COLO668 (cell line): ENCODE measurements around the gene ELAPOR2.
"Not testable (repeated sequence)": the region's sequence is repeated elsewhere in the genome, so short reads cannot be mapped to it uniquely, and the experiment has no call there.

Experiments
- DNase-seq: peaks from one replicate; lab custom pipeline; 2025; ENCODE audit not compliant: unreplicated experiment; lab: John Stamatoyannopoulos, UW

Gene ELAPOR2

GRCh38 chr7:87059525-87060287, at the start of gene ELAPOR2:
ELAPOR2 (minus strand) TSS chr7:87059654; CDS start chr7:87059513, 141 bp downstream.
- peak; percentile 95 for DNase-seq

GRCh38 chr7:87107949-87108776, 48.7 kb upstream of the ELAPOR2 start:
- DNase-seq, result no peak

DNA sequence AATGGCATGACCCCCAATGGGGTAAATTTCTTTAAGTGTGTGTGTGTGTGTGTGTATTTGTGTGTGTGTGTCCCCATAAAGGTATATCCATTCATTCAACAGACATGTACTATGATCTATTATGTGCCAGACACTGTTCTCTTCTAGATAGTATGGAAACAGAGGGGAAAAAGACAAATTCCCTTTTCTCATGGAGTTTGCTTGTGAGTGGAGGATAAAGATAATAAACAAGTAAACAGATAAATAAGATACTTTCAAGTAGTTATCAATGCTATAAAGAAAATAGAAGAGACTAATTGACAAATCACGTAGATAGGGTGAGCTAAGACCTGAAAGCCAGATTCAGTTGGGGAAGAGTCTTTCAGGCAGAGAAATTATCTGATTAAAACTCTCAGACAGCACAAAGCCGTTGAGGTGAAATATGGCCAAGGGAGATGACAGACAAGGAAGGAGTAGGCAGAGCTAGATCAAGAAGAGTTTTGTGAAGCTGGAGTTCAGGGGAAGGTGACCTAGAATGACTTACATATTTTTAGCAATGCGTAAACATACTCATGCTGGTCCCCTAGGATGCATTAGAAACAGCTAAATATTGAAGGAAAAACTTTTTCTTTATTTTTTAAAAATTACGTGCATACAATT, 47.6 kb upstream of the ELAPOR2 start:
- DNase-seq, result no peak

- no peak for DNase-seq
Measured at GRCh38 chr7:87105401-87105800, 45.9 kb upstream of the ELAPOR2 start.

- no peak for DNase-seq
Measured at GRCh38 chr7:87100326-87100725, 40.9 kb upstream of the ELAPOR2 start.

DNA sequence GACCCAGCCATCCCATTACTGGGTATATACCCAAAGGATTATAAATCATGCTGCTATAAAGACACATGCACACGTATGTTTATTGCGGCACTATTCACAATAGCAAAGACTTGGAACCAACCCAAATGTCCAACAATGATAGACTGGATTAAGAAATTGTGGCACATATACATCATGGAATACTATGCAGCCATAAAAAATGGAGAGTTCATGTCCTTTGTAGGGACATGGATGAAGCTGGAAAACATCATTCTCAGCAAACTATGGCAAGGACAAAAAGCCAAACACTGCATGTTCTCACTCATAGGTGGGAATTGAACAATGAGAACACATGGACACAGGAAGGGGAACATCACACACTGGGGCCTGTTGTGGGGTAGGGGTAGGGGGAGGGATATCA, 37.9 kb upstream of the ELAPOR2 start:
- not testable (repeated sequence) for DNase-seq

DNA sequence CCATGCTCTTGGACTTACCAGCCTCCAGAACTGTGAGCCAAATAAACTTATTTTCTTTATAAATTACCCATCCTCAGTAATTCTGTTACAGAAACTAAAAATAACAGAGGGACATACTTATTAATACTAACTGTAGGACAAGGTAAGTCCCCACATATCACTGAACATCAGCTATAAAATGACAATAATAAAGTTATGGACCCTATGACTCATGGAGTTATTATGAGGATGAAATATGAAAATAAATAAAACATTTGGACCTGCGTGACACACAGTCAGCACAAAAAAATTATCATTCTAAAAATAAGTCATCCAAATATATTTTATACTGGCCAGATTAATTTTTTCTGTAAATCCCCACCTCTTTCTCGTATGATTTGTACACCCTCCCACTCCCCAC, 34.9 kb upstream of the ELAPOR2 start:
- no peak for DNase-seq

GRCh38 chr7:87092568-87093091, 33.2 kb upstream of the ELAPOR2 start:
- no peak for DNase-seq

DNA sequence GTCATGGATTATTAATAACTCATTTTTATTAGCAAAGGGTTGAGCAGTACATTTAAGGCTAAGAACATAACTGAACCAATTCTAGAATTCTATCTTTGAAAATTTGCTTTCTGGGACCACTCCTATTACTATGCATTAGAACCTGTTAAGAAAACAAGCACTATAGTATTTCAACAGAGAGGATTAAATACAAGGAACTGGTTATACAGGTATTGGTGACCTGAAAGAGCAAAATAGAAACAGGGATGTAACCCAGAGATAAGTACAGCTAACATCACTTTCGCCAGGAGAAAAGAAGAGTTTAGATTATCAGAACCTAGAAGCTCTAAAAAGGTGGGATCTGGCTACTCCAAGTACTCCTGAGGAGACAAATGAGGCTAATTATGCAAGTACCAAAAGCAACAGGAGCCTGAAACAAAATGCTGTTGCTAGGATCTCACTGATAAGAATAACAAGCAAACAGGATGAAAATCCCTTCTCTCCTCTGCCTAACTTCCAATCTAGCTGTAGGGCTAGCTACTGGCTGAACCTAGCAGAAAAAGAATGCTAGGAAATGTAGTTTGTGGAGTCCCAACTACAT, 32.1 kb upstream of the ELAPOR2 start:
- no peak for DNase-seq

- no peak for DNase-seq
Measured at GRCh38 chr7:87083865-87084519, 24.5 kb upstream of the ELAPOR2 start.

- no peak for DNase-seq
Measured at GRCh38 chr7:87082675-87083074, 23.2 kb upstream of the ELAPOR2 start.

GRCh38 chr7:87075671-87076404, 16.4 kb upstream of the ELAPOR2 start:
- no peak for DNase-seq

DNA sequence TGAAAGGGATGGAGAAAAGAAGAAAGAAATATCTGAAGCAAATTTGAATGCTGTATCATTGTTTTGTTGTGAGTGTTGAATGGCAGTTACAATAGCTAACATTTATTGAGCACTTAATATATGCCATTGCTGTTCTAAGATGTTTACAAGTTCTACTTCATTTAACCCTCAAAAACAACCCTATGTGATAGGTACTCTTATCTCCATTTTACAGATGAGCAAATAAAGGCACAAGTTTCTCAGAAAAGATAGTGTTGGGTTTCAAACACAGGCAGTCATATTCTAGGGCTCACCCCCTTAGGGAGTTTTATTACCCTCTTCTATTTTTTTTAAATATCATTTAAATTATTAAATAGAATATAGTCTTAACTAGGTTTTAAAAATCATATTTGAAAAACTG, 8.3 kb upstream of the ELAPOR2 start:
- DNase-seq, result no peak

- no peak for DNase-seq
Measured at GRCh38 chr7:87060288-87060537, 759 bp upstream of the ELAPOR2 start.

GRCh38 chr7:87058744-87059524, 520 bp downstream of the ELAPOR2 start:
- DNase-seq, result peak; percentile 80

DNA sequence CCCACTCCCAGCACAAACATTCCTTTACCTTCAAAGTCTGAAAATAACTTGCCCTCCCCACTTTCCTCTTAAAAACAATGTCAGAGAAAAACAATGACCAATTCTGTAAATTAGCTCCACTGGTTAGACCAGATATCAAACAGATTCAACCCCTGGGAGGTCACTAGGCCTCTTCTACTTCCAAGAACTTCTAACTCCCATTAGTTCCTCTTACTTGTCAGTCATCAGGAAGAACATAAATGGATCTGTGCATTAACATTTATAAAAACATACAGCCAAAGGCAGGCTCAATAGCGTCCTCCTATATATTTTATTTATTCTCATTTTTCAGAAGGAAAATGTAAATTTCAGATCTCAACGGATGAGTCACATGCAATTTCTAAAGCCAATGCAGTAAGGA, 2.2 kb downstream of the ELAPOR2 start:
- DNase-seq, result no peak

- no peak for DNase-seq
Measured at GRCh38 chr7:87056346-87056745, 3.1 kb downstream of the ELAPOR2 start.

DNA sequence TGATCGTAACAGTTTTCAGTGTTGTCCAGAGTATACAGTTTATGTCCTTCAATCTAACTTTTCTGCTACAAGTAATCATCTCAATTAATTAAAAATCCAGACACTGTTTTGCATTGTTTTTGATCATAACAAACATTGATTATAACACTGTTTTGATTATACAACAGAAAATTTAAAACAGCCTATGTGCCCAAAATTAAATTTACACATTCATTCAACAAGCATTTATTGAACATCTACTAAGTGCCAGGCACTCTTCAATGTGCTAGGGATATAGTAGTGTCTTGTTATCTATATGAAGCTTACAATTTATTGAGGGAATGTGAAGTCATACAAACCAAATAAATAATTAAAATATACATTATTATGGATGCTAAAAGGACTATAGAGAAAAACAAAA, 10.6 kb downstream of the ELAPOR2 start:
- no peak for DNase-seq

DNA sequence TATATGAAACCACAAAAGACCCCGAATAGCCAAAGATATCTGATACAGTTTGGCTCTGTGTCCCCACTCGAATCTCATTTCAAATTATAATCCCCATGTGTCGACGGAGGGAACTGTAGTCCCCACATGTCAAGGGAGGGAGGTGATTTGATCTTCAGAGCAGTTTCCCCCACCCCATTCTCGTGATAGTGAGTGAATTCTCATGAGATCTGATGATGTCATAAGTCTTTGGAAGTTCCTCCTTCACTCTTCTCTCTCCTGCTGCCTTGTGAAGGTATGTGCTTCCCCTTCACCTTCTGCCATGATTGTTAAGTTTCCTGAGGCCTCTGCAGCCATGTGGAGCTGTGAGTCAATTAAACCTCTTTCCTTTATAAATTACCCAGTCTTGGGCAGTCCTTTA, 13.0 kb downstream of the ELAPOR2 start:
- no peak for DNase-seq

DNA sequence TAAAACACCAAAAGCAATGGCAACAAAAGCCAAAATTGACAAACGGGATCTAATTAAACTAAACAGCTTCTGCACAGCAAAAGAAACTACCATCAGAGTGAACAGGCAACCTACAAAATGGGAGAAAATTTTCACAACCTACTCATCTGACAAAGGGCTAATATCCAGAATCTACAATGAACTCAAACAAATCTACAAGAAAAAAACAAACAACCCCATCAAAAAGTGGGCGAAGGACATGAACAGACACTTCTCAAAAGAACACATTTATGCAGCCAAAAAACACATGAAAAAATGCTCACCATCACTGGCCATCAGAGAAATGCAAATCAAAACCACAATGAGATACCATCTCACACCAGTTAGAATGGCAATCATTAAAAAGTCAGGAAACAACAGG, 14.7 kb downstream of the ELAPOR2 start:
- not testable (repeated sequence) for DNase-seq
